Measurements from ENCODE around the gene ADAM10. TPM values are rescaled to one million over a fixed set of nuclear protein-coding genes. Genes with fewer than 3 reads are reported as not detected.
A peak's percentile ranks its signal among the peaks of the same experiment; 100 is the strongest.

The ADAM10 gene
- total and polyA plus RNA-seq, 5 experiments from 2014 or later: 96.4 to 150 (median 108) TPM

GRCh38 chr15:58543664-58544335 lies 205.7 kb downstream of the ADAM10 start:
- POLR2A ChIA-PET: interaction anchor here (0.6 to 1.0 kb wide), 2 partner anchors 57 to 59 kb away, joined by 3 read pairs; no protein-coding TSS in a partner anchor
- peaks cover 0 to 24% (median 9%) of the 10 kb centered on the region in 4 donors for H3K4me1 Mint-ChIP-seq
- H3K27me3 Mint-ChIP-seq: no peaks in the 10 kb centered on the region
- no peaks in the 10 kb centered on the region for H3K9me3 Mint-ChIP-seq
- ATAC-seq (no peak), DNase-seq (no peak)
- peaks cover 0 to 4% (median 0%) of the 10 kb centered on the region in 3 donors for H3K36me3 Mint-ChIP-seq
- H3K27ac Mint-ChIP-seq: no peak overlapping the region
- H3K4me3 Mint-ChIP-seq: no peak overlapping the region

GRCh38 chr15:58541410-58542087 lies 208.0 kb downstream of the ADAM10 start:
- H3K4me1 Mint-ChIP-seq: peaks cover 0 to 18% (median 8%) of the 10 kb centered on the region in 4 donors
- ATAC-seq: no peak
- H3K27me3 Mint-ChIP-seq: no peaks in the 10 kb centered on the region
- peaks cover 0 to 6% (median 0%) of the 10 kb centered on the region in 3 donors for H3K36me3 Mint-ChIP-seq
- H3K27ac Mint-ChIP-seq: peak overlapping the region in 3 of 10 donors; percentile 9 to 69 (median 43)
- DNase-seq: no peak
- POLR2A ChIA-PET: no interaction called here
- peaks cover 0 to 3% (median 0%) of the 10 kb centered on the region in 9 donors for H3K9me3 Mint-ChIP-seq
- H3K4me3 Mint-ChIP-seq: no peak overlapping the region

GRCh38 chr15:58539548-58539947 lies 210.0 kb downstream of the ADAM10 start:
- Mint-ChIP-seq H3K27ac (peak overlapping the region in 2 of 10 donors; percentile 23 to 58), H3K36me3 (peaks cover 0 to 6% (median 0%) of the 10 kb centered on the region in 3 donors), H3K4me1 (peaks cover 0 to 14% (median 2%) of the 10 kb centered on the region in 4 donors), H3K9me3 (peaks cover 0 to 3% (median 0%) of the 10 kb centered on the region in 9 donors), H3K27me3 (no peaks in the 10 kb centered on the region), H3K4me3 (no peak overlapping the region)
- POLR2A ChIA-PET: no interaction called here
- no peak for ATAC-seq
- DNase-seq: no peak

DNA sequence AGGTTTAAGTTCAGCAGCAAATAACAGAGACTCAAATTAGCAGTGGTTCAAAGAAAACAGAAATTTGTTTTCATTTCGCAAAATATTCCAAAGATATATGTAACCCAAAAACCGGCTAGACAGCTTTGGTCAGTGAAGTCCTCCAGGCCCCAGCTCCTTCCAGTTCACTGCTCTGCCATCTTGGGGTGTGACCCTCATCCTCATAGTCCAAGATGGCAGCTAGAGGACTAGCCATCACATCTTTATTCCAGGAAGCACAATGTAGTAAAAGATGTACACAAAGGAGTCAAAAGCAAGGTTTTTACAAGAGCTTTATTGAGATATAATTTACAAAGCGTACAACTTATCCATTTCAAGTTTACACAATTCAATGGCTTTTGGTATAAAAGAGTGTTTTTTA lies 210.6 kb downstream of the ADAM10 start:
- ATAC-seq (no peak), DNase-seq (no peak)
- Mint-ChIP-seq H3K4me1 (peaks cover 0 to 15% (median 1%) of the 10 kb centered on the region in 4 donors), H3K27me3 (no peaks in the 10 kb centered on the region), H3K9me3 (peaks cover 0 to 3% (median 0%) of the 10 kb centered on the region in 9 donors), H3K27ac (no peak overlapping the region), H3K36me3 (peaks cover 0 to 6% (median 0%) of the 10 kb centered on the region in 3 donors), H3K4me3 (no peak overlapping the region)
- POLR2A ChIA-PET: interaction anchor here (0.6 kb wide), 1 partner anchor 29 kb away, joined by 4 read pairs; no protein-coding TSS in a partner anchor

Other genes with a start within 250 kb of the ADAM10 start
- 10 to 100 TPM; 11.1 to 11.5 TPM for gene MINDY2, start 21.6 kb upstream of the ADAM10 start, total RNA-seq
- 1 to 10 TPM; 8.5 to 9.5 (median 9.4) TPM for gene MINDY2, start 21.6 kb upstream of the ADAM10 start, polyA plus RNA-seq
- 100 to 1,000 TPM; 163 to 170 TPM for gene SLTM, start 184.0 kb upstream of the ADAM10 start, total RNA-seq
- 10 to 100 TPM; 52.1 to 65.8 (median 58.8) TPM for gene SLTM, start 184.0 kb upstream of the ADAM10 start, polyA plus RNA-seq
- 10 to 100 TPM; 51.4 to 58.2 TPM for gene RNF111, start 238.0 kb upstream of the ADAM10 start, total RNA-seq
- 10 to 100 TPM; 12.1 to 14.3 (median 14.0) TPM for gene RNF111, start 238.0 kb upstream of the ADAM10 start, polyA plus RNA-seq

All from naive thymus-derived CD8-positive, alpha-beta T cell (primary cell).